AG04450 (cell line): ENCODE measurements around the gene ASXL3. TPM values are rescaled to one million over a fixed set of nuclear protein-coding genes. Genes with fewer than 3 reads are reported as not detected.

Source experiments
- CTCF ChIA-PET: fragments of 300-600, 350-600 bp; formaldehyde crosslinking; extraction: SDS; loops from one replicate; lab custom pipeline; 2022; ENCODE audit warnings: antibody characterized with exemption, inconsistent platforms; lab: Charles Lee
- POLR2A ChIA-PET: fragments of 350-600 bp; formaldehyde crosslinking; extraction: SDS; loops from one replicate; lab custom pipeline; 2021; ENCODE audit warnings: antibody characterized with exemption, inconsistent platforms; lab: Yijun Ruan, JAX
- DNase-seq: peaks from one replicate; pipeline ENCODE4 v3.0.0-alpha.2; 2011; ENCODE audit warnings: low read depth, low spot score
- H3K27ac ChIP-seq: one replicate; pipeline ENCODE4 v1.5.1; 2012; ENCODE audit warnings: low read depth, low read length, control low read depth
- H3K27me3 ChIP-seq: one replicate; pipeline ENCODE4 v1.6.0; 2012; ENCODE audit warnings: low read length; ENCODE audit not compliant: control insufficient read depth, insufficient read depth
- H3K4me3 ChIP-seq: 2 replicates; pipeline ENCODE4 v1.5.1; 2011; ENCODE audit warnings: mild to moderate bottlenecking, low read depth, low read length, control low read depth
- H3K9me3 ChIP-seq: 2 replicates; pipeline ENCODE4 v1.5.1; 2012; ENCODE audit warnings: low read length; ENCODE audit not compliant: control insufficient read depth, insufficient read depth
- CTCF ChIP-seq: IDR thresholded peaks from 2 replicates; pipeline ENCODE4 v1.5.1; 2011; ENCODE audit warnings: low read depth, low read length, control low read depth, inconsistent platforms
- polyA plus RNA-seq: library from polyadenylated mRNA; depleted of rRNA; stranded (reverse); fragments of >200 nt; gene quantifications from 2 replicates; pipeline ENCODE4 v1.2.3, GENCODE V29; 2011

The ASXL3 gene
- polyA plus RNA-seq, 1 experiment, result 0.19 TPM

GRCh38 chr18:33706391-33706790 is 128.4 kb downstream of the ASXL3 start:
- H3K4me3 ChIP-seq, result no peak overlapping the region
- no peaks in the 10 kb centered on the region for H3K27me3 ChIP-seq
- ChIA-PET CTCF (no interaction called here), POLR2A (no interaction called here)
- DNase-seq, result no peak
- no peak overlapping the region for H3K27ac ChIP-seq
- no peak for TF ChIP-seq CTCF
- H3K9me3 ChIP-seq, result no peaks in the 10 kb centered on the region

GRCh38 chr18:33708876-33709275 is 130.9 kb downstream of the ASXL3 start:
- DNase-seq, result no peak
- H3K27ac ChIP-seq, result no peak overlapping the region
- H3K4me3 ChIP-seq, result no peak overlapping the region
- TF ChIP-seq CTCF, result no peak
- H3K9me3 ChIP-seq, result no peaks in the 10 kb centered on the region
- POLR2A ChIA-PET, result no interaction called here
- CTCF ChIA-PET, result no interaction called here
- no peaks in the 10 kb centered on the region for H3K27me3 ChIP-seq

- Histone ChIP-seq H3K27ac (no peak overlapping the region), H3K9me3 (no peaks in the 10 kb centered on the region), H3K27me3 (no peaks in the 10 kb centered on the region), H3K4me3 (no peak overlapping the region)
- DNase-seq, result no peak
- ChIA-PET POLR2A (no interaction called here), CTCF (no interaction called here)
- no peak for TF ChIP-seq CTCF
Measured at GRCh38 chr18:33710269-33710668, 132.2 kb downstream of the ASXL3 start.

GRCh38 chr18:33711514-33711913 is 133.5 kb downstream of the ASXL3 start:
- ChIA-PET CTCF (no interaction called here), POLR2A (no interaction called here)
- no peak for TF ChIP-seq CTCF
- DNase-seq, result no peak
- no peaks in the 10 kb centered on the region for H3K9me3 ChIP-seq
- H3K27ac ChIP-seq, result no peak overlapping the region
- H3K27me3 ChIP-seq, result no peaks in the 10 kb centered on the region
- no peak overlapping the region for H3K4me3 ChIP-seq

GRCh38 chr18:33712719-33713118 is 134.7 kb downstream of the ASXL3 start:
- CTCF ChIA-PET, result no interaction called here
- POLR2A ChIA-PET, result no interaction called here
- no peaks in the 10 kb centered on the region for H3K9me3 ChIP-seq
- no peak overlapping the region for H3K4me3 ChIP-seq
- no peak for DNase-seq
- H3K27ac ChIP-seq, result no peak overlapping the region
- TF ChIP-seq CTCF, result no peak
- no peaks in the 10 kb centered on the region for H3K27me3 ChIP-seq
